Right ventricle myocardium inferior (tissue), 1 donor: Measurements from ENCODE around the gene CYTH2. TPM values are rescaled to one million over a fixed set of nuclear protein-coding genes. Genes with fewer than 3 reads are reported as not detected.
A peak's percentile ranks its signal among the peaks of the same experiment; 100 is the strongest.

Experiments used
- ATAC-seq: fragments of 200-7000 bp; cut with Tn5 transposase; one replicate; pipeline ENCODE4 v1.9.1; 2020; ENCODE audit warnings: mild to moderate bottlenecking, moderate library complexity
- DNase-seq: peaks from one replicate; pipeline ENCODE4 v3.0.0; 2021; ENCODE audit errors: missing footprints
- intact Hi-C: fragments of 100-400 bp; cut with DNase I; formaldehyde crosslinking; loops from one replicate; pipeline ENCODE4 v1.11.0; 2022
- total RNA-seq: library from RNA; stranded (reverse); fragmentation: NEBNext Ultra II Directional; extraction: Animal tissue kit (Norgen Biotek cat#: 25700); gene quantifications from one replicate; pipeline ENCODE4 v1.2.1, GENCODE V29; 2021
- donor health status: DM: no; HTN: yes; CAD: no; lungs with severe emphysema.

The CYTH2 gene
- total RNA-seq, 1 donor from 2014 or later: 30.7 TPM

DNA sequence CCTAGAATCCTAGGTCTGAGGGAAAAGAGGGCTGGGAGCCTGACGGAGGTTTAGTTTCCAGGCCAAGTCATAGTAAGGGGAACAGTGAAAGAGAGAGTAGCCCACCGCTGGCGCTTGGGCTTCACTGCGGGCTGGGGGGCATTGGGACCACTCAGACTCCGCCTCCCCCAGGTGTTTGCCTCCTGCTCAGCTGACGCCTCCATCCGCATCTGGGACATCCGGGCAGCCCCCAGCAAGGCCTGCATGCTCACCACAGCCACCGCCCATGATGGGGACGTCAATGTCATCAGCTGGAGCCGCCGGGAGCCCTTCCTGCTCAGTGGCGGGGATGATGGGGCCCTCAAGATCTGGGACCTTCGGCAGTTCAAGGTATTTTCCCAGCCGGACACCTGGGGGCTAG, 18.3 kb upstream of the CYTH2 start:
- ATAC-seq (no peak), DNase-seq (no peak)
- intact Hi-C loops: no loop called here

DNA sequence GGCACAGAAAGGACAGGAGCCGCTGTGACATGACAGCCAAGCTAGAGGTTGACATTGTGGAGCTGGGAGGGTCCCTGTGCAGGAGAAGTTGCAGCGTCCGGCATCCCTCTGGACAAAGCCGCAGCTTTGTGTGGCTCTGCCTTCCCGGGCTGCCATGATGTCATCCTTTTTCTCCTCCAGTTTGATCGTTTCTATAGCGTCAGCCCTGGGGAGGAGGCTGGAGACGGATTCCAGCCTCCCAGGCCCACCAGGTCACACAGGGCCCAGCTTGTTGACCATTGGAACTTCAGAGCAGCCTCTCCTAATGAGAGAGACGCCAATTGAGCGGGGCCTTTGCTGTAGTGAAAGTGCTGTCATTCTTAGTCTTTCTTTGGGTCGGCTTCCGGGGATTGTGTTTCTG, 17.5 kb upstream of the CYTH2 start:
- intact Hi-C loops: no loop called here
- ATAC-seq (no peak), DNase-seq (no peak)

DNA sequence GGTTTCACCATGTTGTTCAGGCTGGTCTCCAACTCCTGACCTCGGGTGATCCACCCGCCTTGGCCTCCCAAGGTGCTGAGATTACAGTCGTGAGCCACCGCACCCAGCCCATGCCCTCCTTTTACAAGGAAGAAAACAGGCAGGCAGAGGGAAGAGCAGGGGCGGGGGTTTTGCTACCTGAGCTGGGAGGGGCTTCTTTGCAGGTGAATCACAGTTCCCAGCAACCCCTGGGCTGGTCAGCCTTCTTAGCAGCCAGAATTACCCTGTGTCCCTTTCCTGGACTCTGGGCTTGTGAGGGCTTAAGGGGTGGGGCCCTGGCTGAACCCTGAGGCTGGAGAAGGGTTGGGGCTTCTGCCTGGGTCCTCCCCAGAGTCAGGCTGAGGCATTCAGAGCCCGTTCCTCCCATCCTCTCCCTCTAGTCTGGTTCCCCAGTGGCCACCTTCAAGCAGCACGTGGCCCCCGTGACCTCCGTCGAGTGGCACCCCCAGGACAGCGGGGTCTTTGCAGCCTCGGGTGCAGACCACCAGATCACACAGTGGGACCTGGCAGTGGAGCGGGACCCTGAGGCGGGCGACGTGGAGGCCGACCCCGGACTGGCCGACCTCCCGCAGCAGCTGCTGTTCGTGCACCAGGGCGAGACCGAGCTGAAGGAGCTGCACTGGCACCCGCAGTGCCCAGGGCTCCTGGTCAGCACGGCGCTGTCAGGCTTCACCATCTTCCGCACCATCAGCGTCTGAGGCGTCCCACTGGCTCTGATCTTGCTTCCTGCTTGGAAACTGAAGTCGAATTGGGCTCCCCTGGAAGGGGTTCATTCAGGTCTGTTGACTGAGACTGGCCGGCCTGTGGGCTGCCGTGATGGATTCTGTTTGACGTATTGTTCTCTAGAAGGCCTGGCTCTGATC, 16.6 kb upstream of the CYTH2 start:
- intact Hi-C loops: no loop called here
- ATAC-seq: no peak
- no peak for DNase-seq

DNA sequence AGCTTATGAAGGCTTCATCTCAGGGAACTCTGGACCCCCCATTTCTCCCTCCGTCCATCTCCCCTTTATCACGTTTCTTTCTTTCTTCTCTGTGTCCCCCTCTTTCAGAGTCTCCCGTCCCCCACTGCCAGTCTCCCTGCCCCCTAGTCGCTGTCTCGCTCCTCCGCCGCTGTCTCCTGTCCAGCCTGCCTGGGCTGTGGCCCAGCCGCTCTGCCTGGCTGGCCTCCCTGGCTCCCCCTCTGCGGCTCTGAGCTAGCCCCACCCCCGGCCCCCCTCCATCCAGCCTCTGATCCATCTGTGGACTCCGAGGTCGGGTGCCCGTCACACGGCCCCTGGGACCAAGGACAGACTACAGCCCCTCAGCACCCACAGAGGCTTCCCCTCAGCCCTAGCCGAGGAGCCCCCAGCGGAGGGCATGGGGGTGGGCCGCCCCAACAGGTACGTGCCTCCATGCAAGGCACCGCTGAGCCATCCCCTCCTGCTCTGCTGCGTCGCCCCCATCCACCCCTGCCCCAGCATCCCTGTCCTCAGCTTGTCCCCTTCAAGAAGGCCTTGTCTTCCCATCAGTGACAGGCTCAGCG, 14.9 kb upstream of the CYTH2 start:
- intact Hi-C loops: no loop called here
- DNase-seq (no peak), ATAC-seq (no peak)

- intact Hi-C loops: no loop called here
- ATAC-seq (no peak), DNase-seq (no peak)
Observed at GRCh38 chr19:48455171-48455907, 13.8 kb upstream of the CYTH2 start, which contains the start of gene KCNJ14. Gene KCNJ14, plus strand, starts transcription at chr19:48455574. Its CDS starts 6,151 bp downstream, at chr19:48461725.

- no peak for ATAC-seq
- no peak for DNase-seq
- intact Hi-C loops: no loop called here
Observed at GRCh38 chr19:48455908-48456562, 13.1 kb upstream of the CYTH2 start.

DNA sequence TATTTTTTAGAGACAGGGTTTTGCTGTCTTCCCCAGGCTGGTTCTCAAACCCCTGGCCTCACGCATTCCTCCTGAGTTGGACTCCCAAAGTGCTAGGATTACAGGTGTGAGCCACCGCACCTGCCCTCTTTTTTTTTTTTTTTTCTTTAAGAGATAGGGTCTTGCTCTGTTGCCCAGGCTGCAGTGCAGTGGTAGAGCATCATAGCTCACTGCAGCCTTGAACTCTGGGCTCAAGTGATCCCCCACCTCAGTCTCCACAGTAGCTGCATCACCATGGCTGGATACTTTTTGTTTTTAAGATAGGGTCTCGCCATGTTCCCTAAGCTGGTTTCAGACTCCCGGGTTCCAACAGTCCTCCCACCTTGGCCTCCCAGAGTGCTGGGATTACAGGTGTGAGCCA, 12.3 kb upstream of the CYTH2 start:
- intact Hi-C loops: no loop called here
- no peak for ATAC-seq
- no peak for DNase-seq

GRCh38 chr19:48458016-48458415, 11.2 kb upstream of the CYTH2 start:
- intact Hi-C loops: no loop called here
- ATAC-seq (no peak), DNase-seq (no peak)

DNA sequence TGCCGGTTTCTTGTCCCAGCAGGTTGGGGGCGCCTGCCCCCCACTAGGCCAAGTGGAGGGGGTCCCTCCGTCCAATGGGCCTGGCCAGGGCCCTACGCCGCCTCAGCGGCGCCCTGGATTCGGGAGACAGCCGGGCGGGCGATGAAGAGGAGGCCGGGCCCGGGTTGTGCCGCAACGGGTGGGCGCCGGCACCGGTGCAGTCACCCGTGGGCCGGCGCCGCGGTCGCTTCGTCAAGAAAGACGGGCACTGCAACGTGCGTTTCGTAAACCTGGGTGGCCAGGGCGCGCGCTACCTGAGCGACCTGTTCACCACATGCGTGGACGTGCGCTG, 7.6 kb upstream of the CYTH2 start:
- DNase-seq (no peak), ATAC-seq (no peak)
- intact Hi-C loops: no loop called here

GRCh38 chr19:48461982-48462655, 7.0 kb upstream of the CYTH2 start:
- ATAC-seq: no peak
- intact Hi-C loops: no loop called here
- DNase-seq: peak; percentile 50

DNA sequence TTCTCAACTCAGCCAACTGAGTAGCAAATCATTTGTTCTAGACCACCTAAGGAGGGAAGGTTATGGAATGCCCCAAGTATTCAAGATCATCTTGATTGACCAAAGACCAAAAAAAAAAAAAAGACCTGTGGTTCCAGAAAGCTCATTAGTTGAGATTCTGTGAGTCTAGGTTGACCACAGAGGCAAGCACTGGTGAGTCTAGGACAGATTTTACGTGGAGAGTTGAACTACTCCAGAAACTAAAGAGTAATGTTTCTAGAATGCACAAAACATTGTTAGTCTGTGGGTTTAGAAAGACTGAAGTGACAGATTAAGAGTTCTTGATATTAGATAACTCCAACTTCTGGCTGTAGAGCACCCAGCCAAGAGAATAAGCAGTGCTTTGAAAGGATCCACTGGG, 4.0 kb upstream of the CYTH2 start:
- intact Hi-C loops: no loop called here
- ATAC-seq: no peak

GRCh38 chr19:48466561-48467325, 2.4 kb upstream of the CYTH2 start:
- DNase-seq: no peak
- ATAC-seq: no peak
- intact Hi-C loops: no loop called here

More for the DNA sequence above, 4.0 kb upstream of the CYTH2 start:
- no peak for DNase-seq

- peak; percentile 96 for ATAC-seq
- DNase-seq: peak; percentile 100
- intact Hi-C loops: no loop called here
Observed at GRCh38 chr19:48468772-48469288, 339 bp upstream of the CYTH2 start.

GRCh38 chr19:48469934-48470680, 938 bp downstream of the CYTH2 start:
- no peak for ATAC-seq
- no peak for DNase-seq
- intact Hi-C loops: no loop called here

- DNase-seq (no peak), ATAC-seq (no peak)
- intact Hi-C loops: no loop called here
Observed at GRCh38 chr19:48470856-48471255, 1.7 kb downstream of the CYTH2 start.

DNA sequence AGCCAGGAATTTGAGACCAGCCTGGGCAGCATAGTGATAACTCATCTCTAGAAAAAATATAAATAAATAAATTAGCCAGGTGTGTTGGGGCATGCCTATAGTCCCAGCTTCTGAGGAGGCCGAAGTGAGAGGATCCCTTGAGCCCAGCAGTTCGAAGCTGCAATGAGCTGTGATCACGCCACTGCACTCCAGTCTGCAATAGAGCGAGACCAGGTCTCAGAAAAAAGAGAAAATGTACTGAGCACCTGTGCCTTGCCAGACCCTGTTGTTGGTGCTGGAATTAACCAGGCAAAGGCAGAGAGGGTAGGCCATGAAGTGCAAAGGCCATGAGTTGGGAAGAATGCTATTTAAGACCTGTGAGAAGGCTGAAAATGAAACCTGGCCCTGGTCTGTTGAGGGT, 2.7 kb downstream of the CYTH2 start:
- ATAC-seq: no peak
- intact Hi-C loops: no loop called here
- DNase-seq: no peak
